ENCODE results near the gene NBR1.
A peak's percentile ranks its signal among the peaks of the same experiment; 100 is the strongest.
"Not testable (repeated sequence)": the region's sequence is repeated elsewhere in the genome, so short reads cannot be mapped to it uniquely, and the experiment has no call there.

NBR1 gene, protein sequence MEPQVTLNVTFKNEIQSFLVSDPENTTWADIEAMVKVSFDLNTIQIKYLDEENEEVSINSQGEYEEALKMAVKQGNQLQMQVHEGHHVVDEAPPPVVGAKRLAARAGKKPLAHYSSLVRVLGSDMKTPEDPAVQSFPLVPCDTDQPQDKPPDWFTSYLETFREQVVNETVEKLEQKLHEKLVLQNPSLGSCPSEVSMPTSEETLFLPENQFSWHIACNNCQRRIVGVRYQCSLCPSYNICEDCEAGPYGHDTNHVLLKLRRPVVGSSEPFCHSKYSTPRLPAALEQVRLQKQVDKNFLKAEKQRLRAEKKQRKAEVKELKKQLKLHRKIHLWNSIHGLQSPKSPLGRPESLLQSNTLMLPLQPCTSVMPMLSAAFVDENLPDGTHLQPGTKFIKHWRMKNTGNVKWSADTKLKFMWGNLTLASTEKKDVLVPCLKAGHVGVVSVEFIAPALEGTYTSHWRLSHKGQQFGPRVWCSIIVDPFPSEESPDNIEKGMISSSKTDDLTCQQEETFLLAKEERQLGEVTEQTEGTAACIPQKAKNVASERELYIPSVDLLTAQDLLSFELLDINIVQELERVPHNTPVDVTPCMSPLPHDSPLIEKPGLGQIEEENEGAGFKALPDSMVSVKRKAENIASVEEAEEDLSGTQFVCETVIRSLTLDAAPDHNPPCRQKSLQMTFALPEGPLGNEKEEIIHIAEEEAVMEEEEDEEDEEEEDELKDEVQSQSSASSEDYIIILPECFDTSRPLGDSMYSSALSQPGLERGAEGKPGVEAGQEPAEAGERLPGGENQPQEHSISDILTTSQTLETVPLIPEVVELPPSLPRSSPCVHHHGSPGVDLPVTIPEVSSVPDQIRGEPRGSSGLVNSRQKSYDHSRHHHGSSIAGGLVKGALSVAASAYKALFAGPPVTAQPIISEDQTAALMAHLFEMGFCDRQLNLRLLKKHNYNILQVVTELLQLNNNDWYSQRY

DNA sequence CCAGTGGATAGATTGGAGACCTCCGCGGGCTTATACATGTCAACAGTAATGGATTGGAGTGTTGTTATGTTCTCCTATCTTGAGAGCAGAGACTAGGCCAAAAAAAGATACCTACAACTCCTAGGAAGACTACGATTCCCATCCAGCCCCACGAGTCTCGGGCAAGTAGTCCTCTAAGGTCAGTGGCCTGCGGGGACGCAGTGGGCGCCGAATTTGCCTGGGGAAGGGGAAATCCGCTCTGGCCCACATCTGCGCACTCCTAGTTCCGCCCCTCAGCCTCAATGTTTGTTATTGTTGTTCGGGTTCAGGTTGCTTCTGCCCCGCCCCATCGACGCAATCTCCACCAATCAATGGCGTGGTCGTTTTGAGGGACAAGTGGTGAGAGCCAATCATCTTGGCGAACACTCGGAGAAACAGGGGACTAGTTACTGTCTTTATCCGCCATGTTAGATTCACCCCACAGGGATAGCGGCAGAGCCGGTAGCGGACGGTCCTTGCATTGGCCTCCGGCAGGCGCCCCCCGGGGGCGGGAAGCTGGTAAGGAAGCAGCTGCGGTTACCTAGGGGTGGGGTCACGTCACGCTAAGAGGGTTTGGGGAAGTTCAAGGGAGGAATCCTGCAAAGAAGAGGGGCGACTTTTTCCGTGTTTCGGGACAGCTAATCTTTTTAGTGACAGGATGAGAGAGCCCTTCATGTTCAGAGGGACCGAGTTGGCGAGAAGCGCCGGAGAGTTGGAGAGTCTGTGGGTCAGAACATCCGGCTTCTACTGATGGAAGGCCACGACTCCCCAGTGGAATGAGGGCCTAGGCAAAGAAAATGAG, at the start of gene NBR1:
NBR1 (plus strand) TSS at position 449 of the 820 bp plus-strand sequence. CDS start 4,586 bp downstream, outside the sequence.
- peak; percentile 87 for DNase-seq (ENCODE audit: low read depth)

DNA sequence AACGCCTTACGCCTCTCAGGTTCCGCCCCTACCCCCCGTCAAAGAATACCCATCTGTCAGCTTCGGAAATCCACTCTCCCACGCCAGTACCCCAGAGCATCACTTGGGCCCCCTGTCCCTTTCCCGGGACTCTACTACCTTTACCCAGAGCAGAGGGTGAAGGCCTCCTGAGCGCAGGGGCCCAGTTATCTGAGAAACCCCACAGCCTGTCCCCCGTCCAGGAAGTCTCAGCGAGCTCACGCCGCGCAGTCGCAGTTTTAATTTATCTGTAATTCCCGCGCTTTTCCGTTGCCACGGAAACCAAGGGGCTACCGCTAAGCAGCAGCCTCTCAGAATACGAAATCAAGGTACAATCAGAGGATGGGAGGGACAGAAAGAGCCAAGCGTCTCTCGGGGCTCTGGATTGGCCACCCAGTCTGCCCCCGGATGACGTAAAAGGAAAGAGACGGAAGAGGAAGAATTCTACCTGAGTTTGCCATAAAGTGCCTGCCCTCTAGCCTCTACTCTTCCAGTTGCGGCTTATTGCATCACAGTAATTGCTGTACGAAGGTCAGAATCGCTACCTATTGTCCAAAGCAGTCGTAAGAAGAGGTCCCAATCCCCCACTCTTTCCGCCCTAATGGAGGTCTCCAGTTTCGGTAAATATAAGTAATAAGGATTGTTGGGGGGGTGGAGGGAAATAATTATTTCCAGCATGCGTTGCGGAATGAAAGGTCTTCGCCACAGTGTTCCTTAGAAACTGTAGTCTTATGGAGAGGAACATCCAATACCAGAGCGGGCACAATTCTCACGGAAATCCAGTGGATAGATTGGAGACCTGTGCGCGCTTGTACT, 45.7 kb upstream of the NBR1 start, which contains the start of gene BRCA1:
BRCA1 (minus strand) TSS at position 232 of the 834 bp plus-strand sequence. CDS start 1,268 bp downstream, outside the sequence.
- DNase-seq (ENCODE audit: low read depth) = peak; percentile 87

DNA sequence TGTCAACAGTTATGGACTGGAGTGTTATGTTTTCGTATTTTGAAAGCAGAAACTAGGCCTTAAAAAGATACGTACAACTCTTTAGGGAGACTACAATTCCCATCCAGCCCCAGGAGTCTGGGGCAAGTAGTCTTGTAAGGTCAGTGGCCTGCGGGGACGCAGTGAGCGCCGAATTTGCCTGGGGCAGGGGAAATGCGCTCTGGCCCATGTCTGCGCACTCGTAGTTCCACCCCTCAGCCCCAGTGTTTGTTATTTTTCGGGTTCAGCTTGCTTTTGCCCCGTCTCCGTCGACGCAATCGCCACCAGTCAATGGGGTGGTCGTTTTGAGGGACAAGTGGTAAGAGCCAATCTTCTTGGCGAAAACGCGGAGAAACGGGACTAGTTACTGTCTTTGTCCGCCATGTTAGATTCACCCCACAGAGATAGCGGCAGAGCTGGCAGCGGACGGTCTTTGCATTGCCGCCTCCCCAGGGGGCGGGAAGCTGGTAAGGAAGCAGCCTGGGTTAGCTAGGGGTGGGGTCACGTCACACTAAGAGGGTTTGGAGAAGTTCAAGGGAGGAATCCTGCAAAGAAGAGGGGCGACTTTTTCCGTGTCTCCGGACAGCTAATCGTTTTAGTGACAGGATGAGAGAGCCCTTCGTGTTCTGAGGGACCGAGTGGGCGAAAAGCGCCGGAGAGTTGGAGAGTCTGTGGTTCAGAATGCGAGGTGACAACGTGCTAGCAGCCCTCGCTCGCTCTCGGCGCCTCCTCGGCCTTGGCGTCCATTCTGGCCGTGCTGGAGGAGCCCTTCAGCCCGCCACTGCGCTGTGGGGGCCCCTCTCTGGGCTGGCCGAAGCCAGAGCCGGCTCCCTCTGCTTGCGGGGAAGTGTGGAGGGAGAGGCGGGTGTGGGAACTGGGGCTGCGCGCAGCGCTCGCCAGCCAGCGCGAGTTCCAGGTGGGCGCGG, 44.8 kb upstream of the NBR1 start:
- DNase-seq (ENCODE audit: low read depth) = no peak

DNA sequence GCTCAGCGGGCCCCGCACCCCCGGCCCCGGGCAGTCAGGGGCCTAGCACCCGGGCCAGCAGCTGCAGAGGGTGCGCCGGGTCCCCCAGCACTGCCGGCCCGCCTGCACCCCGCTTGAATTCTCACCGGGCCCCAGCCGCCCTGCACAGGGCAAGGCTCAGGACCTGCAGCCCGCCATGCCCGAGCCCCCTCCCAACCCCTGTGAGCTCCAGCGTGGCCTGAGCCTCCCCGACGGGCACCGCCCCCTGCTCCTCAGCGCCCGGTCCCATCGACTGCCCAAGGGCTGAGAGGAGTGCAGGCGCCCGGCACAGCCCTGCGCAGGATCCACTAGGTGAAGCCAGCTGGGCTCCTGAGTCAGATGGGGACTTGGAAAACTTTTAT, 44.1 kb upstream of the NBR1 start:
- no peak for DNase-seq (ENCODE audit: low read depth)

DNA sequence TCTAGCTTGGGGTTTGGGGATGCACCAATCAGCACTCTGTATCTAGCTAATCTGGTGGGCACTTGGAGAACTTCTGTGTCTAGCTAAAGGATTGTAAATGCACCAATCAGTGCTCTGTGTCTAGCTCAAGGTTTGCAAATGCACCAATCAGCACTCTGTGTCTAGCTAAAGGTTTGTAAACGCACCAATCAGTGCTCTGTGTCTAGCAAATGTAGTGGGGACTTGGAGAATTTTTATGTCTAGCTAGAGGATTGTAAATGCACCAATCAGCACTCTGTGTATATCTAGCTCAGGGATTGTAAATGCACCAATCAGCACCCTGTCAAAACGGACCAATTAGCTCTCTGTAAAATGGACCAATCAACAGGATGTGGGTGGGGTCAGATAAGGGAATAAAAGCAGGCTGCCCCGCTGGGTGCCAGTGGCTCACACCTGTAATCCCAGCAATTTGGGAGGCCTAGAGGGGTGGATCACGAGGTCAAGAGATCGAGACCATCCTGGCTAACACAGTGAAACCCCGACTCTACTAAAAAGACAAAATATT, 43.6 kb upstream of the NBR1 start:
- not testable (repeated sequence) for DNase-seq (ENCODE audit: low read depth)

DNA sequence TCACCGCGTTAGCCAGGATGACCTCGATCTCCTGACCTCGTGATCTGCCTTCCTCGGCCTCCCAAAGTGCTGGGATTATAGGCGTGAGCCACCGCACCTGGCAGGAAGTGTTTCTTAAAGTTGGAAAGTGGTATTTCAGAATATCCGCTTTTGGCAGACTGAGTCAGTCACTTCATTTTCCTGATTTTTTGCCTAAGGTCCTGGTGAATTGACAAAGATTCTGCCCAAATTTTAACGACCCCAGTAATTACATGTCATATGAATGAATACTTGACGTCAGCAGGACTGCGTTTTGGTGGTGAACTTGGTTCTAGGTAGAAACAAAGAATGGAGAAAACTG, 41.4 kb upstream of the NBR1 start:
- no peak for DNase-seq (ENCODE audit: low read depth)

DNA sequence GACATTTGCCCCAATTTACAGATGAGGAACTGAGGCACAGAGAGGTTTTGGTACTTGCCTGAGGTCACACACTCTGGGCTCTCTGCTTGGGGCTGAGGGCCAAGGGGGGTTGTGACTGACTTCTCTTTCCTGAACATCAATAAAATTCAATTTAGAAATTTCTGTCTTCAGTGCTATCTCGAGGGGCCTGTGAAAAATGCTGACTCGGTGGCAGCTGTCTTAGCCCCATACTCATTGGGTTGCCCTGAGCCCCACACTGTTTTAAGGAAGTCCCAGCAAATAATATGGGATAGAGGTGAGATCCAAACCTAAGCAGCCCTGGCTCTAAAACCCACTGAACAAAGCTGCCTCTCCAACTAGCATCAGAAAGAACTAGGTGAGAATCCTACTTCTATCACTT, 38.9 kb upstream of the NBR1 start:
- DNase-seq (ENCODE audit: low read depth) = no peak

DNA sequence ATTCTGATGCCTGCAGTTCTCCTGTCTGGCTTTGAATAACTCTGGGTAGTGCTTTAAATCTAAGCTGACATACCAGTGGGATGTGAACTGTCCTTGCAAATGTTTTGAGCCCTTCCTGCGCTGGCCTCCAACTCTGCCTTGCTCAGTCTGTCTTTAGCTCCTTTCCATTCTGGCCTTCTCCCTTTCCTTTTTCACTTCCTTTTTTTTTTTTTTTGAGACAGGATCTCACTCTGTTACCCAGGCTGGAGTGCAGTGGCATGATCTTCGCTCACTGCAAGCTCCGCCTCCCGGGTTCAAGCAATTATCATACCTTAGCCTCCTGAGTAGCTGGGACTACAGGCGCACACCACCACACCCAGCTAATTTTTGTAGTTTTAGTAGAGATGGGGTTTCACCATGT, 37.6 kb upstream of the NBR1 start:
- DNase-seq (ENCODE audit: low read depth) = not testable (repeated sequence)

DNA sequence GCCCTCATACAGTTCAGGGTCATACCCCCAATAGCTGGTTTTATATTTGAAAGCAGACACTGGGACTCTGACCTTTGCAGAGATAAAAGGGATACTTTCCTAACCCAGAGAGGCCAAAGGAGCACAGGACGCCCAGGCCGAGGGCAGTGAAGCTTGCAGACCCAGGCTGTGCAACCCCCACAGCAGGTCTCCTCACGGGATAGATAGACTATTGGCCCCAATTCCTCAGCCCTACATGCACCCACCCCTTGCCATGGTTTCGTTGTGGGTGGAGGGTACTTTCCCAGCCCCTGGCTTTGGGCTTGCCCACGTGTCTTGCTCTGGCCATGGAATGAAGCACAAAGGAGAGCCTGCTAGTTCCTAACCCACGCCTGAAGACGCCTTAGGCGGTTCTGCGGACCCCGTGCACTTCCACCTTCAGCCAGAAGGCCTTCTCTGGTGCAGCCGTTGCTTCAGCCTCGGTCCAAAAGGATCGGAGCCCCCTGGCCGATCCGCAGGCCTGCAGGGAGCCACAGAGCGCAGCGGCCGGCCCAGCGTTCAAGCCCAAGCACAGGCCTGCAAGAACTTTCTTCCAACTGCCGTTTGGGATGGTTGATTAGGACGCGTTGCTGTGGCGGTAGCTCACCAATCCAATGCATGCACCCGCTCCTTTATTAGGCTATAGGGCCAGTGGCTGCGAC, 36.1 kb upstream of the NBR1 start:
- no peak for DNase-seq (ENCODE audit: low read depth)

DNA sequence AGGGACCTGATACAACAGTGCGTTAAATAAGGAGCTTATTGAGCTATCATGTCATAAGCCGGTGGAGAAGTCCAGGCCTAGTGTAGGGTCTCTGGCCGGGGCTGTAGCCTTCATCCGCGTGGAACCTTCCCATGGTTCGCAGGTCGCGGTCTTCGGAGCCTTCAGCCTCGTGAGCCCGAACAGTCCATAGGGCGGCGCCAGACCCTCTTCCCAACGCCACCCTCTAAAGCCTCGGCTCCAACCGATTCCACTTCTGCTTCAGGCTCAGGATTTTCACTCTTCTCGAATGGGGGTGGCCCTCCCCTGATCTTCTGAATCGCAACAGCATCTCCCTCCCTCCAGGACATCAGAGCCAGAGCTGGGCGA, 35.6 kb upstream of the NBR1 start:
- no peak for DNase-seq (ENCODE audit: low read depth)

DNA sequence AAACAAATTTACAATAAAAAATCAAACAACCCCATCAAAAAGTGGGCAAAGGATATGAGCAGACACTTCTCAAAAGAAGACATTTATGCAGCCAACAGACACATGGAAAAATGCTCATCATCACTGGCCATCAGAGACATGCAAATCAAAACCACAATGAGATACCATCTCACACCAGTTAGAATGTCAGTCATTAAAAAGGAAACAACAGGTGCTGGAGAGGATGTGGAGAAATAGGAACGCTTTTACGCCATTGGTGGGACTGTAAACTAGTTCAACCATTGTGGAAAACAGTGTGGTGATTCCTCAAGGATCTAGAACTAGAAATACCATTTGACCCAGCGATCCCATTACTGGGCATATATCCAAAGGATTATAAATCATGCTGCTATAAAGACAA, 34.4 kb upstream of the NBR1 start:
- DNase-seq (ENCODE audit: low read depth) = not testable (repeated sequence)

DNA sequence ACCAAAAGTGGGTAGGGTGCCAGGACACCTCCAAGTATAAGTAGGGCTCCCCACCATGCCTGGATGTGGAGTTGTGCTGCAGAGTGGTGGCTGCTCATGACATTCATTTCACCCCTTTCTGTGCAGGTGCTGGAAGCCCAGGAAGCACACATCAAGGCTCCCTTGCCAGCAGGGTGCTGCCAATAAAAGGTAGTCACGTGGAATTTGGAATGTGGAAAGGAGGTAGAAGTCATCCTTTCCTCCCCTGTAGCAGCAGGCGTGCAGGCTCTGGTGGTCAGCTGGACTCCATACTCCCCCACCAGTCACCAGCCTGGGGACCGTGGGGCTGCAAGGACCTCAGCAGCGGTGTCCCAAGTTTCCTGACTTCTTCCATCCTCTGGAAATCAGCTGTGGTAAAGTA, 32.5 kb upstream of the NBR1 start:
- not testable (repeated sequence) for DNase-seq (ENCODE audit: low read depth)

DNA sequence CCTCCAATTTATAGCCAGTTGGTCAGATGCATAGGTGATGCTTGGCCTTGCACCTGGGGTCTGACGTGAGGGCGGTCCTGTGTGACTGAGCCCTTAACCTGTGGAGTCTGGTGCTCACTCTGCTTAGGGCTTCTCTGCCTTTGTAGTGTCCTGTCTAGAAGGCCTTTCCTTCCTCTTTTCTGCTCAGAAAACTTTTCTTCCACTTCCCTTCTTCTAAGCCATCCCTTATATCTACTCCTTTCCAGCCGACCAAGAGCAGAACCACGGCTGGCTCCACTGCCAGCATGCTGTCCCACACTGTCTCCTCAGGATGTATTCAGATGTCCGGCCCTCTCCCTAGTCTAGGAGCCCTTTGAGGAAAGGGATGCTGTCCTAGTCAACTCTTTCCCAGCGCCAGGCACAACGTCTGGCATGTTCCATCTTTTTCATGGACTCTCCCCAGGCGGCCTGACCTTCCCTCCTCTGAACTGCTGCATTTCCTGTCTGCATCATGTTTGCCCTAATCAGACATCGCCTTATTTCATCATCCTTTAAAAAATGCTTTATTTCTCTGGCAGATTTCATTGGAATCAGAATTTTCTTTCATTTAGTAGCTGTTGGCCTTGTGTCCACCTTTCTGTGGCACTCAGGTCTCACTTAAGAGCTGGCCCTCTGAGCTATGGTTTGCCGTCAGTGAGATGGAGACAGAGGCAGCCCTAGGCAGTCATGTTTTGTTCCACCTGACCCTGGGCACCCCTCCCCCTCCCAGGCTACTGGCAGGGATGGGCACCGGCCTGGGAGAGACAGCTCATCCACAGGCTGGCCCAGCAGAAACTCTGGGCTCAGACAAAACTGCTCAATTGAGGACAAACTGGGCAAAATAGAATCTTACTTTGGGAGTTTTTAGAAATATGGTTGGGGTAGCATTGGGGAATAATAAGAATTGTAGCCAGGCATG, 30.4 kb upstream of the NBR1 start:
- DNase-seq (ENCODE audit: low read depth) = no peak

DNA sequence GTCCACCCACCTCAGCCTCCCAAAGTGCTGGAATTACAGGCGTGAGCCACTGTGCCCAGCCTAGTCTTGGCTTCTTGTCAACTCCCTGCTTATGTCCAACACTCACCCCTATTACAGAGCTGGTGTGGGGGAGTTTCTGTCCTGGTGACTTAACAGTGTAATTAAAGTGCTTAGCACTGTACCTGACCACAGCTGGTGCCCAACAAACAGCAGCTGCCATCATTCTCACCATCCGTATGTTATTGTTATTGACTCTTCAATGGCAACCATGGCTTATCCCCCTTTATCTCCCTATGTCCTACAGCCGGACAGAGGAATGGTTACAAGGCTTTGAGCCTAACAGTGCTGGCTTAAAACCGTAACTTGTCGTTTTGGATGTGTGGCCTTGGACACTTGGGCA, 28.9 kb upstream of the NBR1 start:
- DNase-seq (ENCODE audit: low read depth) = no peak

DNA sequence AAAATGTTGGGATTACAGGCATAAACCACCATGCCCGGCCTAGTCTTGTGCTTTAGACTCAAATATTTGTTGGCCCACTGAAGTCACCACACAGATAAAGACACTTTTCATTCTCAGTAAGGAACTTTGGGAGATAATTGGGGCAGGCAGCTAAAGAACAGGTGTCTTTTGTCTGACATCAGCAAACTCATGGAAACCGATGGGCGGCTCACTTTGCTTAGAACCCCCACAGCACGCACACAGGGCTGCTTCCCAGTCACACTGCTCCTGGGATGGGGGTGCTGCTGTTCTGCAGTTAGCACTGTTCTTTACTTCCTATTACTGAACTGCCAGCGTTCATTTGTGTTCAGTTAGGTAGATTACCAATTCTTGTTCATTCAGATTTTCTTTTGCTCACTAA, 27.8 kb upstream of the NBR1 start:
- no peak for DNase-seq (ENCODE audit: low read depth)

DNA sequence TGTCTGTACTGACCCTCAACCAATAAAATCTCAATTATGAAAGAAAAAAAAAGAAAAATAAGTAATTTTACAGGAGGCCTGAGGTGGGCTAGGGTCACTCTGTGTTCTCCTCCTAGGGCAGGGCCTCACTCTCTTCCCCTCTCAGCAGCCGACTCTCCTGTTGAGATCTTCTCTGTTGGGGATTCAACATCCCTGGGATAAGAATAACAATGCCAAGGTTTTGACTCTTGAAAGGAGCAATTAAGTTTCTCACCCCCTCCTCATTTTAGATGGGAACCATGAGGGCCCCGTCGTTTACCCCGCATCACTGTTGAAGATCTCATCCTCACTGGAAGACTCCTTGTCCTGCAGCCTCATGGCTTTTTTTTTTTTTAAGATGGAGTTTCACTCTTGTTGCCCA, 24.4 kb upstream of the NBR1 start:
- DNase-seq (ENCODE audit: low read depth) = no peak

DNA sequence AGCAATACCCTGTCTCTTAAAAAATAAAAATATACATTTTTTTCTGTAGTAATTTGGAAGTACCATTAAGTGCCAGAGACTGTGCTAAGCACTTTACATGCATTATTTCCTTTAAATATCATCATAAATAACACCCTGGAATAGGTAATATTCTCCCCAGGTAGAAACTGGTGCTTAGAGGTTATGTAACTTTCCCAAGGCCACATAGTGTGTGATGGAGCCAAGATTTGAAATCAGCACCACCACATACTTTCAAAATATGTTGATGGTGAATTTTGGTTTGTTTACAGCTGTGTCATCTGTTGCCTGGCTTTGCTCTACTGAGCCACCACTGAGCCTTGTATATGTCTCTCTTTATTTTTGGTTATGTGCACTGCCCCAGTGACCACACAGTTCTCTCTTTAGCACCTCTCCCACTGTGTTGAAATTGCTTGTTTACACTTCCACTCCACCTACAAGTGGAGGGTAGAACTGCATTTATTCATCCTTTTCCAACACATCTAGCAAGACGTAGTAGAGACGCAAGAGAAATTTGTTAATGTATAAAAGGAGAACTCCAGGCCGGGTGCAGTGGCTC, 19.0 kb upstream of the NBR1 start:
- no peak for DNase-seq (ENCODE audit: low read depth)

Measured in stimulated activated CD8-positive, alpha-beta memory T cell treated with anti-CD3 and anti-CD28 coated beads, Interleukin-7, amount 100 ng/mL, for 24 hours (primary cell).